ENCODE measurements around the gene TMTC4. TPM values are rescaled to one million over a fixed set of nuclear protein-coding genes. Genes with fewer than 3 reads are reported as not detected.

TMTC4 gene
- total RNA-seq, 1 experiment from 2014 or later, result 28.1 TPM

GRCh38 chr13:100604918-100605710 lies 69.5 kb downstream of the TMTC4 start:
- no peak overlapping the region for H2BK120ac ChIP-seq (ENCODE audit: low read depth, low read length, poor library complexity, severe bottlenecking)
- H3K56ac ChIP-seq (ENCODE audit: insufficient read length, low read depth, low read length), result no peak overlapping the region
- H3K4me2 ChIP-seq (ENCODE audit: insufficient read depth, insufficient read length, low read length), result no peak overlapping the region
- no peak for TF ChIP-seq CTCF (conservative IDR thresholded peaks at IDR 0.05)
- no peaks in the 10 kb centered on the region for H3K27me3 Mint-ChIP-seq (ENCODE audit: low read depth)
- H3K9ac ChIP-seq (ENCODE audit: extremely low read depth, insufficient read length, low read length), result no peak overlapping the region
- no peak overlapping the region for H3K27ac ChIP-seq (ENCODE audit: insufficient read length, low read depth, low read length)
- peaks cover 0 to 7% (median 0%) of the 10 kb centered on the region in 3 experiments; a peak in 2 of 7 replicates for H3K36me3 Mint-ChIP-seq (ENCODE audit: insufficient read depth in 1 of 3, low read depth in 3 of 3)
- H3T11ph ChIP-seq (ENCODE audit: low read length), result no peak overlapping the region
- no peaks in the 10 kb centered on the region for H3K4me1 ChIP-seq (ENCODE audit: insufficient read depth, low read length)
- H2BK5ac ChIP-seq (ENCODE audit: insufficient read length, low read length), result no peak overlapping the region
- no peaks in the 10 kb centered on the region for H3K79me1 ChIP-seq (ENCODE audit: insufficient read depth, low read depth, low read length, poor library complexity, severe bottlenecking)
- H3K23ac ChIP-seq (ENCODE audit: insufficient read length, low read depth, low read length), result no peak overlapping the region
- H2BK20ac ChIP-seq (ENCODE audit: low read depth, low read length, poor library complexity, severe bottlenecking), result no peak overlapping the region
- H3K4ac ChIP-seq (ENCODE audit: low read depth, low read length), result no peak overlapping the region
- H3K9me3 ChIP-seq (ENCODE audit: control insufficient read depth, low read depth, low read length), result no peaks in the 10 kb centered on the region
- no peaks in the 10 kb centered on the region for H3K4me1 Mint-ChIP-seq
- H3K27me3 ChIP-seq (ENCODE audit: insufficient read depth, low read length), result no peaks in the 10 kb centered on the region
- H3K79me2 ChIP-seq (ENCODE audit: insufficient read depth, low read length), result no peaks in the 10 kb centered on the region
- DNase-seq, result no peak
- H4K5ac ChIP-seq (ENCODE audit: insufficient read length, low read depth, low read length), result no peak overlapping the region
- H2BK15ac ChIP-seq (ENCODE audit: low read depth, low read length), result no peak overlapping the region
- no peak overlapping the region for H3K14ac ChIP-seq (ENCODE audit: insufficient read depth, low read length)
- H2AFZ ChIP-seq (ENCODE audit: low read length), result no peak overlapping the region
- WGBS (ENCODE audit: extremely low coverage, insufficient read length, low lambda C conversion rate), result no CpG with 5 or more reads among the region's 5 CpGs
- no peak overlapping the region for H2AK5ac ChIP-seq (ENCODE audit: insufficient read length, low read length)
- no peak overlapping the region for H2BK12ac ChIP-seq (ENCODE audit: insufficient read length, low read depth, low read length)
- no peak overlapping the region for H3K27ac Mint-ChIP-seq
- H4K8ac ChIP-seq (replicated peaks; ENCODE audit: insufficient read length, low read depth, low read length), result no peak overlapping the region
- no peak overlapping the region for H4K91ac ChIP-seq (ENCODE audit: insufficient read length, low read depth, low read length)
- H3K23me2 ChIP-seq (ENCODE audit: insufficient read length, low read depth, low read length, poor library complexity, severe bottlenecking), result no peaks in the 10 kb centered on the region
- H3K9me3 Mint-ChIP-seq, result no peaks in the 10 kb centered on the region
- H3K4me3 Mint-ChIP-seq, result no peak overlapping the region
- H4K20me1 ChIP-seq (ENCODE audit: control insufficient read depth, insufficient read depth, insufficient read length), result no peaks in the 10 kb centered on the region
- H3K18ac ChIP-seq (ENCODE audit: insufficient read length, low read depth, low read length), result no peak overlapping the region
